Hematopoietic multipotent progenitor cell treated with erythropoietin and hydrocortisone succinate and interleukin-3 and kit ligand, for 8 days (in vitro differentiated cells): ENCODE measurements around the gene PPP1R14B.

Experiments used
- DNase-seq: peaks from one replicate; pipeline ENCODE4 v3.0.0-alpha.2; 2015

The PPP1R14B gene

DNA sequence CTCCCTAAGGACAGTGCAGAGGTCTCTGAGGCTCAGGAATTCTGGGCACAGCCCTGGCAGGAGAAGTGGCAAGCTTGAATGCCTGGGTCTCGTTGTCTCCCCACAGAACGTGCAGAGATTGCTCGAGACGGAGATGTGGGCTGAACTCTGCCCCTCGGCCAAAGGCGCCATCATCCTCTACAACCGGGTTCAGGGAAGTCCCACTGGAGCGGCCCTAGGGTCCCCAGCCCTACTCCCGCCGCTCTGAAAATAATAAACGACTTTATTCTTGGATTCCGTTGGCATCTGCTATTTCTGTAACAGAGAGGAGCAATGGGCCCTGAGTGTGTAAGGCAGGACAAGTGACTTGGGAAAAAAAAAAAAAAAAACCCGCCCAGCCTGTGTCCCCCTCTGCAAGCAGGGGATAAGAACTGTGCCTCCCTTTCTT is 17.0 kb downstream of the PPP1R14B start:
- DNase-seq, result no peak

DNA sequence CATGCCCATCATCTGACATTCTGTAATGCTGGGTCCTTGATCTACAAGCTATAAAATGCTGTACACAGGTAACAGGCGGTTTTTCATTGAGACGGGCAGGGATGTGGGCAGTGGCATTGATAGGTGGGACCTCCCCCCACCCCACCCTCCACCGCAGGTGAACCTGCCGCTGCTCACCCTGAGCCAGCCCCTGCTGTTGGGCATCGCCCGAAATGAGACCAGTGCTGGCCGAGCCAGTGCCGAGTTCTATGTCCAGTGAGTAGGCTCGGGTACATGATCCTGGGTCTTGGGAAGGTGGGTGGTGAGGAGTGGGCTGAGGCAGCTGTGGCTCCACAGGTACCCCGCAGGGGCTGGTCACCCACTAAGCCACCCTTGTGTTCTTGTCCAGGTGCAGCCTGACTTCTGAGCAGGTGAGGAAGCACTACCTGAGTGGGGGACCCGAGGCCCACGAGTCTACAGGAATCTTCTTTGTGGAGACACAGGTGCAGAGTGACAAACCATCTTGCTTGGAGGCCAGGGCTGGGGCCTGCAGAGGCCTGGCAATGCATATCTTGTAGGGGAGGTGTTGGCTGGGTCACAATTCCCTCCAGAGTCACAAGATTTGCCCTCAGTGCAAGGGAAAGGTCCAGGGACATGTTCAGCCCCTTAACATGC is 17.5 kb downstream of the PPP1R14B start:
- DNase-seq, result peak; percentile 3

DNA sequence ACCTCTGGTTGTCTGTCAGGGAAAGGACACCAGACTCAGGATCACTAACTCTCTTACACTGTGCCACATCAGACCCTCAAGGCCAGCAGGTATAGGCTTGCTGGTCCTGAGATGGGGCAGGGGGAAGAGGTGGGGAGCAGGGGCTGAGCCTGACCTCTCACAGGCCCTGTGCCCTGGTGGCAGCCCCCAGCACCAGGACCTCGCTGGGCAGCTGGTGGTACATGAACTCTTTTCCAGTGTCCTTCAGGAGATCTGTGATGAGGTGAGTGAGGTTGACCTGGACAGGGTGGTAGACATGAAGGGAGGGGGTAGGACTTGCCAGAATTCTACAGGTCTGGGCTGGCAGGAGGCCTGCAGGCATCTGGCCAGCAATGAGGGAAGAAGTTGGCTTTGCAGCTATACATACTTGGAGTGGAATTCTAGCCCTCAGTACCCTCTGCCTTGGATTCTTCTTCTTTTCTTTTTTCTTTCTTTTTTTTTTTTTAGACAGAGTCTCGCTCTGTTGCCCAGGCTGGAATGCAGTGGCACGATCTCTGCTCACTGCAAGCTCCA is 19.3 kb downstream of the PPP1R14B start:
- no peak for DNase-seq

DNA sequence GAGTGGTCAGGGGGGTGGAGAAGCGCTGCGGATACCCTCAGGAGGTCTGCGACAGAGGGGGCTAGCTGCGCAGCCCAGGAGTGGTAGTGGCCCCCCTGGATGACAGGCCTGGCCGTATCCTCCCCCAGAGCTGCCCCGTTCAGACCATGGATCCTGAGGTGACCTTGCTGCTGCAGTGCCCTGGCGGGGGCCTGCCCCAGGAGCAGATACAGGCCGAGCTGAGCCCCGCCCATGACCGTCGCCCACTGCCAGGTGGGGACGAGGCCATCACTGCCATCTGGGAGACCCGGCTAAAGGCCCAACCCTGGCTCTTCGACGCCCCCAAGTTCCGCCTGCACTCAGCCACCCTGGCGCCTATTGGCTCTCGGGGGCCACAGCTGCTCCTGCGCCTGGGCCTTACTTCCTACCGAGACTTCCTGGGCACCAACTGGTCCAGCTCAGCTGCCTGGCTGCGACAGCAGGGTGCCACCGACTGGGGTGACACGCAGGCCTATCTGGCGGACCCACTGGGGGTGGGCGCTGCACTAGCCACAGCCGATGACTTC is 20.2 kb downstream of the PPP1R14B start:
- peak; percentile 79 for DNase-seq

DNA sequence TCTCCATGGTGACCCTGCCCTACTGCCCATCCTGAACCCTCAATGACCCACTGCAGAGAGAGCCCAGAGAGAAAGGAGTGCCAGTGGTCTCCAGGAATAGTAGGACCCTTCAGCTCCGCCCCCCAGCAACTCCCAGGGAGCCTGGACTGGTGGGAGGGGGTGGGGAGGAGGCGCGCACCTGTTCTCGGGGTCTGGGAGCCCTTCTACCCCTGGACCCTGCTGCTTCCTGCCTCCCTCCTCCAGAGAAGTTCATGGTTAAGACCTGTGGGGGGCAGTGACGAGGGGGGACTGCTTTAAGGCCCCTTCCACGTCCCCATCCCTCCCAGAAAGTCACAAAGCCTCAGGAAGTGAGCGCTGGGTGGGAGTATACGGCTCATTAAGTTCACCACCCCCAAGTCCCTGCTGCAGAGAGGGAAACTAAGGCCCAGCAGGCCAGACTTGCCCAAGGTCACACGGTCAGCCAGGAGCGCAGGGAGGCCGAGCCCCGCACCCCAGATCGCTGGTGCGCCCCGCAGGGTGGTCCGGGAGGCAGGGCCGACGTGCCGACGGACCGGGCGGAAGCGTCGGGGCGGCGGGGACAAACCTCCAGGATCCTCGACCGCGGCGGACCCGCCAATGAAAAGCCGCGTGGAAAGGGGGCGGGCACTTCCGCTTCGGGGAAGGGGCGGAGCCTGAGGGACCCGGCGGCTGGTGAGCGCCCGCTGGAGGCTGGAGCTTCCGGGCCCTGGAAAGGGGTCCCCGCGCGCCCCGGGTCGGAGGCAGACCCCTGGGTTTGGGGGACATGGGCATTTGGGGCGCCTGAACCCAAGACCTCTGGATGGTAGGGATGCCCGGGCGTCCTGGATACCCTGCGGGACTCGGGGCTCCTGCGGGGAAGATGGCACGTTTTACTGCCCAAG is 20.9 kb downstream of the PPP1R14B start, which contains the start of the genes NUDT22 and TRPT1:
TSS of gene NUDT22 (plus strand) at position 667 of the 899 bp plus-strand sequence. CDS start 379 bp downstream, outside the sequence.
TSS of gene TRPT1 (minus strand) at position 579 of the 899 bp plus-strand sequence. CDS start at position 253, 326 bp downstream.
- DNase-seq, result peak; percentile 87

DNA sequence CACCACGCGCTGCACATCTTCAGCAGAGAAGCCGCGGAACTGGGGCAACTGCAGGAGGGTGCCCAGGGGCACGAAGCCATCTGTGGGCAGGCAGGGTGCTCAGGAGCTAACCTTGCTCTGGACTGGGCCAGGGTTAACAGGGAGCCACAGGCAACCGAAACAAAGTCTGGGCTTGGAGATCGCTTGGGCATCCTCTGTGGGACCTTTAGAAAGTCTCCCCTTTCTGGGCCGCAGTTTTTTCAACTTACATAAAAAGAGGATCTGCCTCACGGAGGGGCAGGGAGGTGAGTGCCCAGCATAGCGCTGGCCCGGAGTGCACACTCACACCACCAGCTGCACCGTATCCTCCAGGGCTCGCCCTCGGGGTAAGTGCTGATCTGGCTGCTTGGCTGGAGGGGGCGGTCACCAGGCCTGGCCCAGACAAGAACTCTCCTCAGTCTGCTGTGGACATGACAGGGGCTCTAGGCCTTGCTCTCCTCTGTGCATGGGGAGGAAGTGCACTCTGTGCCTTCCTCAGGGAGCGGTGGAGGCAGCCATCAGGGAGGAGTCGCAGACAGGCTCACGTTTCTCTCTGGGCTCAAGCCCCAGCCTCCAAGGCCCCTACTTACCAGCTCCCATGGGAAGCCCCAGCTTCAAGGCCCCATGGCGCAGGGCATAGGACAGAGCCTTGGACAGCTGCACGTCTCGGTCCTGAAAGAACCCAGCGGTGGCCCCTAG is 21.7 kb downstream of the PPP1R14B start:
- DNase-seq, result peak; percentile 6

DNA sequence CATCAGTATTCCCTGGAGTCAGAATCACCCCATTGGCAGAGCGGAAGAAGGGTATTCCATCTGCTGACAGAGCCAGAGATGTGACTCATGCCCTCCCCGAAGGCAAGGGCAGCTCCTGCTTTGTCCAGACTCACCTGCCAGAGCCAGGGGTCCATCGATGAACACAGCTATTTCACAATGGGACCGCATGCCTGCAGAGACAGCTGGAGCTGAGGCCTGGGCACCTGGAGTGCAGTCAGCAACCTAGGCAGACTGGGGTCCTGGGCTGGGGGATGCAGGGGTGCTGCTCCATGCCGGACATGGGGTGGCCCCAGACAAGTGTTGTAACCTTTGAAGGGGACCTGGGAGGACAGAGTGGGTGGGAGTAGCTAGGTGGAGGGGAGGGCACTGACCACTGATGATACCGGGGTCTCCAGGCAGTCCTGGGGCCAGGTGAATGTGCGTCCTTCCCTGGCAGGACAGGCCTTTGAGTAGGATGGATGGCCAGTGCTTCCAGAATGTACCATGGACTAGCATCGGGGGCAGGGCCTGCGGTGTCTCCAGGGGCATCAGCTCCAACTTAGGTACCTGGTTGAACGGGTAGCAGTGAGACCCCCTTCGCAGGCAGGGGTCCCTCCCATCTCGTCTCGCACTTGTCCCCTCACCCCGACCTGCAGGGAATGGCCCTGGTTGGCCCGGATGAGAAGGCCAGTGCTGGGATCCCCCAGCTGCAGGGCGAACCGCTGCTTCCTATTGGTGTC is 22.4 kb downstream of the PPP1R14B start:
- peak; percentile 5 for DNase-seq

DNA sequence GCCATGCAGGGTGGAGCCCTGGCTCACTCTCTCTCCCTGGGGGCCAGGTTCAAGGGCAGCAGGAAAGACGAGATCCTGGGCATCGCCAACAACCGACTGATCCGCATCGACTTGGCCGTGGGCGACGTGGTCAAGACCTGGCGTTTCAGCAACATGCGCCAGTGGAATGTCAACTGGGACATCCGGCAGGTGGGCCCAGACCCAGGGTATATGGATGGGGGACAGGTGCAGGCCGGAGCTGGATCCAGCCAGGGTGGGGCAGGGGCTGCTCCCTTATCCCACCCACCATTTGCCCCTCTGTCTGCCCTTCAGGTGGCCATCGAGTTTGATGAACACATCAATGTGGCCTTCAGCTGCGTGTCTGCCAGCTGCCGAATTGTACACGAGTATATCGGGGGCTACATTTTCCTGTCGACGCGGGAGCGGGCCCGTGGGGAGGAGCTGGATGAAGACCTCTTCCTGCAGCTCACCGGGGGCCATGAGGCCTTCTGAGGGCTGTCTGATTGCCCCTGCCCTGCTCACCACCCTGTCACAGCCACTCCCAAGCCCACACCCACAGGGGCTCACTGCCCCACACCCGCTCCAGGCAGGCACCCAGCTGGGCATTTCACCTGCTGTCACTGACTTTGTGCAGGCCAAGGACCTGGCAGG is 23.6 kb downstream of the PPP1R14B start:
- no peak for DNase-seq

DNA sequence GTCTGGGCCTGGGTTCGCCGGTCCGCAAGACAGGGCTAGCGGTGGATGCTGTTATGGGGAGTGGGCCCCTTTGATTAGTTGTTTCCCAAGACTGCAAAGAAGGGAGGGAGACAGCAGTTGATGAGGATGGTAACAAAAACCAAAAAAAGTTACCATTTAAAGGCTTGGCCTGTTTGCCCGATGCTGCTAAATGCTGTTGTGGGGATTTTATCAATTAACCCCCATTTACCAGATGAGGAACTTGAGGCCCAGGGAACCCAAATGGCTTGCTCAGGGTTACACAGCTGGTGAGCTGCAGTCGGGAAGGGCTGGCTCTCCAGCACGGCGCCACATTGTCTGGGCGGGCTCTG is 24.1 kb downstream of the PPP1R14B start:
- DNase-seq, result no peak

DNA sequence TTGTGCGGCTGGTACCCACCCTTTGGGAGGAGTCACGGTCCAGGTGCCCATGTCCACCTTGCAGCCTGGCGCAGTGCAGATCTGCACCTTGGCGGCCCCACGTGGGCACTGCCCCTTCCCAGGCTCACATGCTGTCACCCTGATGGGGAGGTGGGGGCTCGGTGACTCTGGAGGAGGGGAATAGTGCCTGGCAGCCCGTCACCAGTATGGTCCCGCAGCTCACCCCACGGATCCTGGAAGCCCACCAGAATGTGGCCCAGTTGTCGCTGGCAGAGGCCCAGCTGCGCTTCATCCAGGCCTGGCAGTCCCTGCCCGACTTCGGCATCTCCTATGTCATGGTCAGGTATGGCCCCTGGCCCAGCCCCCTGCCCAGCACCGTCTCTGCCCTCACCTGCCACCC is 25.9 kb downstream of the PPP1R14B start:
- DNase-seq, result no peak

DNA sequence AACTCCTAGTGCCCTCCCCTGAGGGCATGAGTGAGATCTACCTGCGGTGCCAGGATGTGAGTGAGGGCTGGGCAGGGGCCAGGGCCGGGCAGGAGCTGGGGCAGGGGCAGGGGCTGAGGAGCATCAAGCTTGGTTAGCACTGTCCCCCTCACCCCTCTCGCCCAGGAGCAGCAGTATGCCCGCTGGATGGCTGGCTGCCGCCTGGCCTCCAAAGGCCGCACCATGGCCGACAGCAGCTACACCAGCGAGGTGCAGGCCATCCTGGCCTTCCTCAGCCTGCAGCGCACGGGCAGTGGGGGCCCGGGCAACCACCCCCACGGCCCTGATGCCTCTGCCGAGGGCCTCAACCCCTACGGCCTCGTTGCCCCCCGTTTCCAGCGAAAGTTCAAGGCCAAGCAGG is 26.5 kb downstream of the PPP1R14B start:
- DNase-seq, result no peak

DNA sequence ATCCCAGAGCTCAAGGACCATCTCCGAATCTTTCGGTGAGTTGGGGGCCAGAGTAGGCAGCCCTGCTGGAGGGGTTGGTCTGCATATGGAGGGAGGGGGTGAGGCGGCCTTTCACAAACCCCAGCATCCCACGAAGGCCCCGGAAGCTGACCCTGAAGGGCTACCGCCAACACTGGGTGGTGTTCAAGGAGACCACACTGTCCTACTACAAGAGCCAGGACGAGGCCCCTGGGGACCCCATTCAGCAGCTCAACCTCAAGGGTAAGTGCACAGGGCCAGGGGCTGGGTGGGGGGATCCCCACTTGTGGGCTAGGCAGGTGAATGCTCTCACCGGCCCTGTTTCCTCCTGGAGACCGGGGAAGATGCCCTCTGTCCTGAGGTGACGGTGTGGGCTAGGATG is 27.0 kb downstream of the PPP1R14B start:
- DNase-seq, result no peak

DNA sequence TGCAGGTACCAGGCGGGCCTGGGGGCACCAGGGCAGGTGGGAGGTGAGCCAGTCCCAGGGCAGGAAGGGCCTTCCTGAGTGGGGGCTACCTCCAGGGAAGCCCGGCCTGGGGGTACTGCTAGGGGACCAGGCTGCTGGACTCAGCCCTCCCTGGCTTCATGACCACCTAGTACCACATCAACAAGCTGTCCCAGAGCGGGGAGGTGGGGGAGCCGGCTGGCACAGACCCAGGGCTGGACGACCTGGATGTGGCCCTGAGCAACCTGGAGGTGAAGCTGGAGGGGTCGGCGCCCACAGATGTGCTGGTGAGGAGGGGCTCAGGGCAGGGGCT is 27.4 kb downstream of the PPP1R14B start:
- DNase-seq, result no peak

DNA sequence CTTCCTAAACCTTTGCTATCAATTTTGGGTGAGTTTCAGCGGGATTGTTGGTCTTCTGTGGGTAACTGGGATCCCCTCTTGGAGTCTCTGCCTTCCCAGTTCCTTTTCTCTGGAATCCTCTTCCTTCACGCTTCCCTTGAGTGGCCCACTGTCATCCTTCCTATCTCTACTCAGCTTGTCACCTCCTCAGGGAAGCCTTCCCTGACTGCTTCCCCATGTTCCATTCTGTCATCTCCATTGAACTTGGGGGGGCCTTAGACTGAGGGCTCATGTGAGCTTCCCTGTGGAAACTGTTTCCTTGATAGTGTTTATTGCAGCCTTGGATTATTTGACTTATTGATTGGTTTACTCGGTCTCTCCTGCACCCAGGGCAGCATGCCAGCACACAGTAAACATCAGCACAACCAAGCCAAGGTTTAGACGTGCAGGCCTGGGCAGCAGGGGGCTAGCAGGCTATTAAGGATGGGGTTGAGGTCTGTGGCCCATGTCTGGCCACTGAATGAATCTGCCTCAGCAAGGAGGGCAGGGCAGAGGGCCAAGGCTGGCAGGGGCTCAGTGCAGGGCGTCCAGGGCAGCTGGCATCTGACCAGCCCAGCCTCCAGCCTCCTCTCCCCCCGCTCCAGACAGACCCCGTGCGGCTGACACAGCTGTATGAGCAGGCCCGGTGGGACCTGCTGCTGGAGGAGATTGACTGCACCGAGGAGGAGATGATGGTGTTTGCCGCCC is 28.0 kb downstream of the PPP1R14B start:
- DNase-seq, result no peak

DNA sequence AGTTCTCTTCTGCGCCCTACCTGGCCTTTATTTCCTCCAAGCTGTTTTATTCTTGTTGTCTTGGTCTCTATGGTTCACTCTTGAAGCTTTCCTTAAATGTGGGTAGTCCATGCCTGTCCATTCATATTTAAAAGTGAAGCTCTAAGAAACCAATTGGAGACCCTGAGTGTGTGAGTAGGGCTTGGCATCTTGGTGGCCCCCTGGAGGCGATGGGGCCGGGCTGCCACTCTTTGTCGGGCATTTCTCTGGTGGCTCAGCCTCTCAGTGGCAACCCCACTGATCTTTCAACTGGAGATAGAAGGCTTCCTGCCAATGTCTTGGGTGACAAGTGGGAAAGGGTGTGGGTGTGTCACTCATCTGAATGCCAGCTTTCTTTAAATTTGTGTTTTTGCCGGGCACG is 29.9 kb downstream of the PPP1R14B start:
- no peak for DNase-seq

DNA sequence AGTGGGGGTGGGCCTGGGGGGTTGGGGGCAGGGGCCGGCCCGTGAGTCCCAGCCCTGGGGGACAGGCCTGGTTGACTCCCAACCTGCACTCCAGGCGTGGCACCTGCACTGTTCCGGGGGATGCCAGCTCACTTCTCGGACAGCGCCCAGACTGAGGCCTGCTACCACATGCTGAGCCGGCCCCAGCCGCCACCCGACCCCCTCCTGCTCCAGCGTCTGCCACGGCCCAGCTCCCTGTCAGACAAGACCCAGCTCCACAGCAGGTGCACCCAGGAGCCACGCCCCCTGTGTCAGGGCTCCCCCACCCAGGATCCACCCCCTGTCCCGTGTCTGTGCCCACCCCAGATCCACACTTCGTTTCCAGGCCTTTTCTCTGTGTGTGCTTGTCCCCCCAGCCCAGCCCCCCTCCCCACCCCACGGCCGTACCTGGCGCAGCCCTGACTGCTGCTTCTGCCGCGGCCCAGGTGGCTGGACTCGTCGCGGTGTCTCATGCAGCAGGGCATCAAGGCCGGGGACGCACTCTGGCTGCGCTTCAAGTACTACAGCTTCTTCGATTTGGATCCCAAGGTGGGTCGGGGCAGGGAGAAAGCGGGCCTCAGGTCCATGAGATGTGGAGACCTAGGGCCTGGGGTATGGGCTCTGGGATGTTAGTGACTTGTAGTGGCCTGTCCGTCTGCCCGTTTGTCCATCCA is 35.4 kb downstream of the PPP1R14B start:
- no peak for DNase-seq

DNA sequence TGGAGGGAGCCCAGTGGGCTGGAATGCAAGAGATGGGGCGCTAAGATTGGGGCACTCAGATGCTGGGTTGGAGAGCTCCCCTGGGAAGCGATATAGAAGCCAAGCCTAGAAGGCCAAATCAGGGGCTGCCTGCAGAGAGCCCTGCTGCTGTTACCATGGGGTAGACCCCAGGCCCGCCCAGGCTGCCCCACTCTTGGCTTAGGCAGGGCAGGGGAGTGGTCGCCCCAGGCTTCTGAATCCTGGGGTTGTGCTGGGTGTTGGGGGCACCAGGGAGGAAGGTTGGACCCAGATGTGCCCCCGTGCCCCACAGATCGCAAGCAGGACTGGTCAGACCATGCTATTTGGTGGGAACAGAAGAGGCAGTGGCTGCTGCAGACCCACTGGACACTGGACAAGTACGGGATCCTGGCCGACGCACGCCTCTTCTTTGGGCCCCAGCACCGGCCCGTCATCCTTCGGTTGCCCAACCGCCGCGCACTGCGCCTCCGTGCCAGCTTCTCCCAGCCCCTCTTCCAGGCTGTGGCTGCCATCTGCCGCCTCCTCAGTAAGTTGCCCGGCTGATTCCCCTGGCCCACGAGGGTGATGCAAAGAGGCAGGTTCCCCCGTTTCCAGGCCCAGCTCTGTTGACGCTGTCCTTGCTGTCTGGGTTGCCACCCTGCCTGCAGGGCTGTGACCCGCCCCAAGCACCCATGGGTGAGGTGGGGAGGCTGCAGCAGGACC is 36.3 kb downstream of the PPP1R14B start:
- no peak for DNase-seq

DNA sequence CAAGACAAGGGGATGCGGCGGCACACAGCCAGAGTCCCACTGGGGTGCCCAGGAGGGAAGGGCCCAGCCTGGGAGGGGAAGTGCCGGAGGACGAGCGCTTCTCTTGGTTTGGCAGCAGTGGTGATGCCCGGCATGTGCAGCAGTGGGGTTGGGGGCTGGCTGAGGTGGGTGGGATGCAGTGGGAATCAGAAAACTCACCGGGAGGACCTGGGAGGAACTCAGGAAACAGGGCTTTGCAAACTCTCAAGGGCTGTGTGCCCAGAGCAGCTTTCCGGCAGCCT is 37.2 kb downstream of the PPP1R14B start:
- DNase-seq, result no peak

DNA sequence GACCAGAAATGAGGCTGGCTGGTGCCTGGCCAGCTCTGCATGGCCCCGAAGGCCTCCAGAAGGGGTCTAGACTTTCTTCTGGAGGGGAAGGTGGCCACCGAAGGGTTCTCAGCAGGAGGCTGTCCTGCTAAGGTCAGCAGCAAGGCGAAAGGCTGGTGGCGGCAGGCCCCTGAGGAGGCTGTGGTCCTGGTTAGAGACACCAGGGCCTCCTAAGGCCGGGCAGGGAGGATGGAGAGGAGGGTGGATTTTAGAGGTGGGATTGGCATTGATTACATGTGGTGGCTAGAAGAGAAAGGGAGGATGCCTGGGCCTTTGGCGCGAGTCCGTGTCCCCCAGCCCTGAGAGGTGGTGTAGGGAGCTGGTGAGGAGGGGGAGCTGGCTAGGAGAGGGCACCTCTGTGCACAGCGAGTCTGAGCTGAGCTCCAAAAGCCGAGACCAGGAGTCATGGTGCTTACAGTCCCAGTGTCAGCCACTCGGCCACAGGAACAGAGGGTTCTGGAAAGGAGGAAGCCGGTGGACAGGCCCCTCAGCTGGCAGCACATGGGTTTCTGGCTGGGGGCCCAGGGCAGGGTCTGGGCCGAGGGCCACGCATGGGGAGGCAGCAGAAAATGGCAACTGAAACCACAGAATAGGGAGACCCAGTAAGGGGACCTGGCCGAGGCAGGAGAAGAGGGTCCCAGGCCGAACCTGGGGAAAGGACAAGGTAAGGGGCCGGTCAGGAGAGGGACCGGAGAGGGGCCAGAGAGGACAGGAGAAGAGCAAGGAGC is 37.8 kb downstream of the PPP1R14B start:
- no peak for DNase-seq
